Adrenal gland (tissue), 5 donors: ENCODE measurements around the gene HCRTR2.

Experiments
- POLR2A ChIP-seq, 2 donors: fragments of 450-650 bp; IDR thresholded peaks; one replicate each; pipeline ENCODE4 v1.6.1; 2017; ENCODE audit warnings: antibody characterized with exemption in 2 of 2, mild to moderate bottlenecking in 2 of 2, moderate library complexity in 1 of 2
- TF ChIP-seq, protein P1 (sequence below), 6 experiments: fragments of 450-650 bp in 4 of 6; fragments of 200-600 bp in 2 of 6; sonication (generic) in 1 of 6; IDR thresholded peaks; 1 replicate in 5 of 6; 2 replicates in 1 of 6; pipeline versions ENCODE4 v1.5.1 to v1.8.0; 2016 to 2021; ENCODE audit warnings: antibody characterized with exemption in 6 of 6, mild to moderate bottlenecking in 2 of 6, moderate library complexity in 1 of 6
- donor health status: DM: no; HTN: no; CAD: no.

DNA sequence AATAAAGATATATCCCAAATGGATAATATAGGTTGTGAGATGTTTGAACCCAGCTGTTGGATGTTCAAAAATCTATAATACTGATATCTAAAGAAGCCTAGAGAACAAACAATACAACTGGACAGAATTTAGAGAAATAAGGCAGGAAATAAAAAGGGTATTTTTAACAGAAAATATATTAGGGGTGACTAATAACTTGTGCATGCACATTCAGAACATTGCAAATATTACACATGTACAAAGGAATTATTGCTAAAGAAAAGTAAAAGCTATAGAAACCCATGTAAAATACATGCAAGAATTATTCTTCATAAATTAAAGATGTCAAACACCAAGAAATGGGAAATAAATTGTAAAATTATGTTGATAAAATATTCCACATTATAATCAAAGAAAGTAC is 32.7 kb upstream of the HCRTR2 start:
- no peak for TF ChIP-seq POLR2A (IDR thresholded peaks at IDR 0.05)
- TF ChIP-seq, protein P1, sequence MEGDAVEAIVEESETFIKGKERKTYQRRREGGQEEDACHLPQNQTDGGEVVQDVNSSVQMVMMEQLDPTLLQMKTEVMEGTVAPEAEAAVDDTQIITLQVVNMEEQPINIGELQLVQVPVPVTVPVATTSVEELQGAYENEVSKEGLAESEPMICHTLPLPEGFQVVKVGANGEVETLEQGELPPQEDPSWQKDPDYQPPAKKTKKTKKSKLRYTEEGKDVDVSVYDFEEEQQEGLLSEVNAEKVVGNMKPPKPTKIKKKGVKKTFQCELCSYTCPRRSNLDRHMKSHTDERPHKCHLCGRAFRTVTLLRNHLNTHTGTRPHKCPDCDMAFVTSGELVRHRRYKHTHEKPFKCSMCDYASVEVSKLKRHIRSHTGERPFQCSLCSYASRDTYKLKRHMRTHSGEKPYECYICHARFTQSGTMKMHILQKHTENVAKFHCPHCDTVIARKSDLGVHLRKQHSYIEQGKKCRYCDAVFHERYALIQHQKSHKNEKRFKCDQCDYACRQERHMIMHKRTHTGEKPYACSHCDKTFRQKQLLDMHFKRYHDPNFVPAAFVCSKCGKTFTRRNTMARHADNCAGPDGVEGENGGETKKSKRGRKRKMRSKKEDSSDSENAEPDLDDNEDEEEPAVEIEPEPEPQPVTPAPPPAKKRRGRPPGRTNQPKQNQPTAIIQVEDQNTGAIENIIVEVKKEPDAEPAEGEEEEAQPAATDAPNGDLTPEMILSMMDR (IDR thresholded peaks at IDR 0.05) = no peak
